IPS-15b (cell line): Measurements from ENCODE around the gene MALAT1.
"Not testable (repeated sequence)": the region's sequence is repeated elsewhere in the genome, so short reads cannot be mapped to it uniquely, and the experiment has no call there.

Source experiments
- H3K27me3 ChIP-seq: one replicate; pipeline ENCODE4 v1.6.1; 2013; ENCODE audit warnings: low read length; ENCODE audit not compliant: control insufficient read depth, insufficient read depth
- H3K36me3 ChIP-seq: one replicate; pipeline ENCODE4 v1.6.1; 2013; ENCODE audit warnings: low read length; ENCODE audit not compliant: control insufficient read depth, insufficient read depth
- H3K4me1 ChIP-seq: one replicate; pipeline ENCODE4 v1.6.1; 2013; ENCODE audit warnings: mild to moderate bottlenecking, low read length; ENCODE audit not compliant: control insufficient read depth, insufficient read depth
- H3K4me3 ChIP-seq: one replicate; pipeline ENCODE4 v1.5.1; 2013; ENCODE audit warnings: low read depth, low read length
- H3K9ac ChIP-seq: one replicate; pipeline ENCODE4 v1.6.1; 2013; ENCODE audit warnings: low read depth, mild to moderate bottlenecking, low read length
- H3K9me3 ChIP-seq: one replicate; pipeline ENCODE4 v1.6.1; 2013; ENCODE audit warnings: mild to moderate bottlenecking, low read length; ENCODE audit not compliant: control insufficient read depth, insufficient read depth

MALAT1 gene

GRCh38 chr11:65470433-65471049 lies 28.3 kb upstream of the MALAT1 start:
- Histone ChIP-seq H3K4me3 (no peak overlapping the region), H3K36me3 (no peaks in the 10 kb centered on the region), H3K9ac (no peak overlapping the region), H3K9me3 (no peaks in the 10 kb centered on the region), H3K27me3 (peaks cover 8% of the 10 kb centered on the region), H3K4me1 (peaks cover 2% of the 10 kb centered on the region)

DNA sequence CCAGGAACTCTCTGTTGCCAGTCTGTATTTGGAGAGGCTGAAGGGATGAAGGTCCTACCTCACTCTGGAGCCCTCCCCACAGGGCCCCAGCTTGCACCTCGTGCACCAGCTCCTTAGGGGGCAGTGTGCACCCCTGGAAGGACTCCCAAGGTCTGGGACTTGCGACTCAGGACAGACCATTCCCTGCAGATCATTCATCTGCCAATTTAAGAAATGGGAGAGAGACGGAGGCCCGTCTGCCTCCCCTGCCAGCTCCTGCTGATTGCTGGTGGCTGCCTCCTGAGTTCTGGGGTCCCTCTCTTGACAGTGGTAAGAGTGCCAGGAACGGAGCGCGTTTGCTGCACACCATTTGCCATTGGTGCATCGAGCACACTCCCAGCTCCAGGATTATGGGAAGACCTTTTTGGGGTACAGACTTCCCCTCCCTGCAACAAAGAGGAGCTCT lies 27.4 kb upstream of the MALAT1 start:
- Histone ChIP-seq H3K9ac (no peak overlapping the region), H3K27me3 (no peaks in the 10 kb centered on the region), H3K9me3 (no peaks in the 10 kb centered on the region), H3K4me1 (peaks cover 2% of the 10 kb centered on the region), H3K36me3 (no peaks in the 10 kb centered on the region), H3K4me3 (no peak overlapping the region)

DNA sequence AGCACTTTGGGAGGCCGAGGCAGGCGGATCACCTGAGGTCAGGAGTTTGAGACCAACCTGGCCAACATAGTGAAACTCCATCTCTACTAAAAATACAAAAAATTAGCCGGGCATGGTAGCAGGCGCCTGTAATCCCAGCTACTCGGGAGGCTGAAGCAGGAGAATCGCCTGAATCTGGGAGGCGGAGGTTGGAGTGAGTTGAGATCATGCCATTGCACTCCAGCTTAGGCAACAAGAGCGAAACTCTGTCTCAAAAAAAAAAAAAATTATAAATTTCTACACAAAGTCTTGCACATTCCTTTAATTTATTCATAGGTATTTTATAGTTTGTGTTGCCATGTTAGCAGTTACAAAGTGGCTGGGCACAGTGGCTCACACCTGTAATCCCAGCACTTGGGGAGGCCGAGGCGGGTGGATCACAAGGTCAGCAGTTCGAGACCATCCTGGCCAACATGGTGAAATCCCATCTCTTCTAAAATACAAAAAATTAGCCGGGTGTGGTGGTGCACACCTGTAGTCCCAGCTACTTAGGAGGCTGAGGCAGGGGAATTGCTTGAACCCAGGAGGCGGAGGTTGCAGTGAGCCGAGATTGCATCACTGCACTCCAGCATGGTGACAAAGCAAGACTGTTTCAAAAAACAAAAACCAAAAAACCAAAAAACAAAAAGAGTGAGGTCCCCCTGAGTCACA lies 26.1 kb upstream of the MALAT1 start:
- not testable (repeated sequence) for H3K4me3 ChIP-seq, H3K9ac ChIP-seq, H3K27me3 ChIP-seq, H3K36me3 ChIP-seq, H3K9me3 ChIP-seq, H3K4me1 ChIP-seq

- Histone ChIP-seq H3K27me3 (no peaks in the 10 kb centered on the region), H3K4me1 (peaks cover 7% of the 10 kb centered on the region)
Measured at GRCh38 chr11:65473278-65473860, 25.5 kb upstream of the MALAT1 start.

DNA sequence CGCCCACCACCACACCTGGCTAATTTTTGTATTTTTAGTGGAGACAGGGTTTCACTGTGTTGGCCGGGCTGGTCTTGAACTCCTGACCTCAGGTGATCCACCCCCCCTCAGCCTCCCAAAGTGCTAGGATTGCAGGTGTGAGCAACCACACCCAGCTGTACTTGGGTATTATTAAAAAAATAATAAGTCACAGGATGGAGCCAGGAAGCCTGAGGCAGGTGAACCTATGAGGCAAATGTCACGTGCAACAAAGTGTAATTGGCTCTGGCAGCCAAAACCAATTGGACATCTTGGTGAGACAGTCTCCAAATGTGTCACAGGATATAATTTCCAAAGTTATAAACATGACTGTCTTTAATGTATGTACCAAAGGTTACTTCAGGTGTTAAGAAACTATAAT lies 24.0 kb upstream of the MALAT1 start:
- Histone ChIP-seq H3K4me3 (no peak overlapping the region), H3K36me3 (no peaks in the 10 kb centered on the region), H3K9me3 (no peaks in the 10 kb centered on the region), H3K9ac (no peak overlapping the region), H3K4me1 (peaks cover 12% of the 10 kb centered on the region), H3K27me3 (no peaks in the 10 kb centered on the region)

More at GRCh38 chr11:65473278-65473860, 25.5 kb upstream of the MALAT1 start:
- H3K9ac ChIP-seq: no peak overlapping the region
- H3K4me3 ChIP-seq: no peak overlapping the region
- no peaks in the 10 kb centered on the region for H3K36me3 ChIP-seq
- no peaks in the 10 kb centered on the region for H3K9me3 ChIP-seq

DNA sequence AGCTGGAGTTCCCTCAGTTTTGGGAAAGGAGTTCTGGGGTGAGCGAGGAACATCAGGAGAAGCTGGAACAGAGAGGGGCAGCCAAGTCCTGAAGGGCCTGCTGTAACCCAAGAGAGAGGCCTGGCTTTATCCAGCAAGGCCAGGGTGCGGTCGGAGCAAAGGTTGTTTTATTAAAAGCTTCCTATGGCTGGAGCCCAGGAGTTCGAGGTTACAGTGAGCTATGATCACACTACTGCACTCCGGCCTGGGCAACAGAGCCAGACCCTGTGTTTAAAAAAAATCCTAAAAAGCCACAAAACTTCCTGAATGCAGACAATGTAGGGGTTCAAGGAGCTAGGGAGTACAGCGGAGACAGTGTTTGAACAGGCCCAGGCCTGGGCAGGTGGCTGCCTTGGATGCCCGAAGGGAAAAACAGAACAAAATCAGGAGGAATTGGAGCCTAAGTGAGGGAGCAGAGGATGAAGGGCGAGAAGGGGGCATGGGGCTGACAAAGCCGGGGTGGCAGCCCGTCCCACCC lies 22.2 kb upstream of the MALAT1 start:
- Histone ChIP-seq H3K27me3 (no peaks in the 10 kb centered on the region), H3K9me3 (no peaks in the 10 kb centered on the region), H3K4me1 (peaks cover 15% of the 10 kb centered on the region), H3K4me3 (peak overlapping the region; percentile 93), H3K36me3 (no peaks in the 10 kb centered on the region), H3K9ac (peak overlapping the region; percentile 95)

GRCh38 chr11:65477149-65477965 lies 21.5 kb upstream of the MALAT1 start:
- H3K4me3 ChIP-seq: peak overlapping the region; percentile 93
- peaks cover 15% of the 10 kb centered on the region for H3K4me1 ChIP-seq
- peak overlapping the region; percentile 95 for H3K9ac ChIP-seq
- H3K9me3 ChIP-seq: no peaks in the 10 kb centered on the region
- no peaks in the 10 kb centered on the region for H3K27me3 ChIP-seq
- H3K36me3 ChIP-seq: no peaks in the 10 kb centered on the region

DNA sequence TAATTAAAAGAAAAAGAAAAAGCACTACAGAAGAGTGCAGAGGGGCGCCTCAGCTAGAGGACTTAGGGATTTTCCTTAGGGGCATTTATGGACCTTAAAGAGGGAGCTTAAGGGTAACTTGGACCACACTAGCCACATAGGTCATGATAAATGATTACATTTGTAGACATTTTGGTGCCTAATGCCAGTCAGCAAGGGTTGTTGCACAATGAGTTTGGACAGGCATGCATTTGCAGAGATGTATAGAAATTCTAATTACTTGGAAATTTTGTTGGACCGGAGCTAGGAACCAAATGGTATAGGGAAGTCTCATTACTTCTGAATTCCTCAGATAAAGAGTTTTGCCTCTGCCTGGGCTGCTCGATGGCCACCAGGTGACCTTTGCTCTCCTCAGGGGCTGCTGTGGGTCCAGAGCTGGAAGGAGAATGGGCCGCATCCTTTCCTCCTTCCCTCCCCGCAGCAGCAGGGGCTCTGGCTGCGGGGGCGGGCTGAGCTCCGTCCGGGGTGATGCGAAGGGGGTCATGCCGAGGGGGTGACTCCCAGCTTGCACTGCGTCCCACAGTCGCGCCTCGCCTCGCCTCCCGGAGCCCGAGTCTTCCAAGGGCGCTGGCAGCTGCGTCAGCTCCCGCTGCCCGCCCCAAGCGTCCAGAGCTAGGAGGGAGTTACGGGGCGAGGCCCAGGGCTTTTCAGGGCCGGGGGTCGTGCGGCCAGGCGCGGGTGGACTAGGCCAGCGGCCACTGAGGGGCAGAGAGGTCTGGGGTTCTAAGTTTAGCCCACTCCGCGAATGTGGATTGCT lies 20.3 kb upstream of the MALAT1 start:
- no peaks in the 10 kb centered on the region for H3K27me3 ChIP-seq
- H3K9me3 ChIP-seq: no peaks in the 10 kb centered on the region
- H3K4me3 ChIP-seq: peak overlapping the region; percentile 30
- peaks cover 15% of the 10 kb centered on the region for H3K4me1 ChIP-seq
- H3K36me3 ChIP-seq: no peaks in the 10 kb centered on the region
- H3K9ac ChIP-seq: no peak overlapping the region

- Histone ChIP-seq H3K36me3 (no peaks in the 10 kb centered on the region), H3K9me3 (no peaks in the 10 kb centered on the region), H3K4me3 (peak overlapping the region; percentile 30), H3K9ac (no peak overlapping the region), H3K27me3 (no peaks in the 10 kb centered on the region), H3K4me1 (peaks cover 15% of the 10 kb centered on the region)
Measured at GRCh38 chr11:65479184-65480145, 19.4 kb upstream of the MALAT1 start.

GRCh38 chr11:65482306-65482850 lies 16.5 kb upstream of the MALAT1 start:
- no peak overlapping the region for H3K9ac ChIP-seq
- H3K27me3 ChIP-seq: no peaks in the 10 kb centered on the region
- H3K4me1 ChIP-seq: peaks cover 27% of the 10 kb centered on the region
- H3K36me3 ChIP-seq: no peaks in the 10 kb centered on the region
- no peak overlapping the region for H3K4me3 ChIP-seq
- H3K9me3 ChIP-seq: no peaks in the 10 kb centered on the region
